Nephron progenitor cell (in vitro differentiated cells): Measurements from ENCODE around the gene MTREX.
A peak's percentile ranks its signal among the peaks of the same experiment; 100 is the strongest.

Source experiments
- DNase-seq: peaks from one replicate; pipeline ENCODE4 v3.0.0; 2021
- H3K27ac Mint-ChIP-seq: 2 replicates; pipeline ENCODE4 v1.8.0; 2021; ENCODE audit warnings: mild to moderate bottlenecking, moderate library complexity, mixed read lengths
- H3K27me3 Mint-ChIP-seq: 2 replicates; pipeline ENCODE4 v1.8.0; 2021; ENCODE audit warnings: mild to moderate bottlenecking, low read depth, mixed read lengths; ENCODE audit not compliant: poor library complexity
- H3K36me3 Mint-ChIP-seq: 2 replicates; pipeline ENCODE4 v1.8.0; 2021; ENCODE audit warnings: low read depth, mixed read lengths
- H3K4me1 Mint-ChIP-seq: 2 replicates; pipeline ENCODE4 v1.8.0; 2021; ENCODE audit warnings: mixed read lengths
- H3K4me3 Mint-ChIP-seq: 2 replicates; pipeline ENCODE4 v1.8.0; 2021; ENCODE audit warnings: mild to moderate bottlenecking, moderate library complexity, mixed read lengths
- H3K9me3 Mint-ChIP-seq: 2 replicates; pipeline ENCODE4 v1.8.0; 2021; ENCODE audit warnings: mild to moderate bottlenecking, moderate library complexity, mixed read lengths
- CTCF ChIP-seq: fragments of 200-600 bp; sonication (generic); IDR thresholded peaks from 2 replicates; pipeline ENCODE4 v1.5.0; 2021; ENCODE audit warnings: antibody characterized with exemption

The MTREX gene

GRCh38 chr5:55445791-55446190 lies 138.0 kb downstream of the MTREX start:
- Mint-ChIP-seq H3K36me3 (peaks cover 17% of the 10 kb centered on the region), H3K4me3 (no peak overlapping the region), H3K27me3 (peaks cover 3% of the 10 kb centered on the region), H3K27ac (peak overlapping the region; percentile 1), H3K4me1 (peaks cover 32% of the 10 kb centered on the region), H3K9me3 (no peaks in the 10 kb centered on the region)
- TF ChIP-seq CTCF = no peak
- DNase-seq = no peak

GRCh38 chr5:55446640-55447351 lies 139.0 kb downstream of the MTREX start:
- Mint-ChIP-seq H3K27me3 (peaks cover 3% of the 10 kb centered on the region), H3K4me3 (no peak overlapping the region), H3K27ac (peak overlapping the region; percentile 14), H3K36me3 (peaks cover 23% of the 10 kb centered on the region), H3K9me3 (no peaks in the 10 kb centered on the region), H3K4me1 (peaks cover 35% of the 10 kb centered on the region)
- DNase-seq = no peak
- TF ChIP-seq CTCF = no peak

GRCh38 chr5:55450050-55450765 lies 142.4 kb downstream of the MTREX start:
- Mint-ChIP-seq H3K27me3 (peaks cover 7% of the 10 kb centered on the region), H3K4me3 (no peak overlapping the region), H3K4me1 (peaks cover 37% of the 10 kb centered on the region), H3K36me3 (peaks cover 28% of the 10 kb centered on the region), H3K9me3 (no peaks in the 10 kb centered on the region), H3K27ac (peak overlapping the region; percentile 5)
- TF ChIP-seq CTCF = no peak
- DNase-seq = no peak

- H3K4me1 Mint-ChIP-seq = peaks cover 22% of the 10 kb centered on the region
- H3K4me3 Mint-ChIP-seq = no peak overlapping the region
- peaks cover 23% of the 10 kb centered on the region for H3K36me3 Mint-ChIP-seq
- DNase-seq = no peak
- peaks cover 7% of the 10 kb centered on the region for H3K27me3 Mint-ChIP-seq
- peak overlapping the region; percentile 88 for H3K27ac Mint-ChIP-seq
- no peak for TF ChIP-seq CTCF
- H3K9me3 Mint-ChIP-seq = no peaks in the 10 kb centered on the region
These were observed 144.2 kb downstream of the MTREX start for GRCh38 chr5:55451976-55452375.

DNA sequence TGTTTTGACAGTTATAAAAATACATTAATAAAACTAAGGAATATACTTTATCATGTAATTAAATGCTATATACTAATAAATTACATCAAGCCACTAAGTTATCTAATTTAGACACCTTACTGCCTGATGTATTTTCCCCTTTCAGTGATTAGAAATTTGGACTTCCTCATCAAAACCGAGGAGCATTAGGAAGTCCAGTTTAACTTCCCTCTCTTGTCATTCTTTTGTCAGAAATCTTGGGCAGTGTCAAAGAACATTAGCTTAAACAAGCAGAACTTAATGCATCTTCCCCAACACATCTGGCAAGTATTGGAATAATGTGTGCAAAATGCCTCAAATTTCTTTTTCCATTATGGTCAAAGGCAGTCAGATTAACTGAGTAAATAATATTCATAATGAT lies 145.4 kb downstream of the MTREX start:
- Mint-ChIP-seq H3K9me3 (peaks cover under 1% of the 10 kb centered on the region), H3K4me1 (peaks cover 17% of the 10 kb centered on the region), H3K4me3 (no peak overlapping the region), H3K27me3 (peaks cover 4% of the 10 kb centered on the region), H3K27ac (no peak overlapping the region), H3K36me3 (peaks cover 24% of the 10 kb centered on the region)
- no peak for DNase-seq
- TF ChIP-seq CTCF = no peak
